Measurements from ENCODE around the gene CDK8.

- no peak for TF ChIP-seq CTCF (conservative IDR thresholded peaks at IDR 0.05; ENCODE audit: low read length)
- no peak for TF ChIP-seq EZH2phosphoT487 (IDR thresholded peaks at IDR 0.05; ENCODE audit: borderline replicate concordance, low read depth, low read length)
Measured at GRCh38 chr13:26324867-26325266, 70.9 kb downstream of the CDK8 start.
